IMR-90 (cell line): ENCODE results near the gene ZDHHC3. TPM values are rescaled to one million over a fixed set of nuclear protein-coding genes. Genes with fewer than 3 reads are reported as not detected.

Experiments used
- ATAC-seq: fragments of 200-7000 bp; cut with Tn5 transposase; 2 replicates; pipeline ENCODE4 v1.9.1; 2020; ENCODE audit warnings: low read depth, mild to moderate bottlenecking, moderate library complexity
- BruUV-seq: library from RNA; stranded (reverse); fragments of 400-500 nt; replicated peaks from 2 replicates; lab custom pipeline; 2021; lab: Mats Ljungman, UMichigan
- CTCF ChIA-PET: fragments of 300-600 bp; formaldehyde crosslinking; extraction: SDS; loops from one replicate; lab custom pipeline; 2021; ENCODE audit warnings: antibody characterized with exemption; lab: Yijun Ruan, JAX
- POLR2A ChIA-PET: fragments of 300-600 bp; sonication (Branson Sonifier 250); formaldehyde crosslinking; loops from one replicate; lab custom pipeline; 2022; ENCODE audit warnings: antibody characterized with exemption; ENCODE audit not compliant: unreplicated experiment; lab: Charles Lee
- DNase-seq: peaks from one replicate; pipeline ENCODE4 v3.0.0; 2013
- H2AFZ ChIP-seq: replicated peaks from 2 replicates; pipeline ENCODE3; 2013; ENCODE audit warnings: low read length, mild to moderate bottlenecking; ENCODE audit not compliant: poor library complexity
- H2AK5ac ChIP-seq: 2 replicates; pipeline ENCODE4 v1.6.1; 2013; ENCODE audit warnings: low read depth, low read length, inconsistent platforms
- H2AK9ac ChIP-seq: replicated peaks from 2 replicates; pipeline ENCODE3; 2013; ENCODE audit warnings: mild to moderate bottlenecking, low read depth, low read length, moderate library complexity; ENCODE audit not compliant: poor library complexity
- H2BK120ac ChIP-seq: 2 replicates; pipeline ENCODE4 v1.6.1; 2013; ENCODE audit warnings: low read depth, low read length, inconsistent platforms
- H2BK15ac ChIP-seq: 3 replicates; pipeline ENCODE4 v1.6.1; 2013; ENCODE audit warnings: low read depth, low read length, inconsistent platforms
- H2BK20ac ChIP-seq: 2 replicates; pipeline ENCODE4 v1.6.1; 2013; ENCODE audit warnings: low read depth, mild to moderate bottlenecking, inconsistent platforms, low read length, moderate library complexity
- H2BK5ac ChIP-seq: 2 replicates; pipeline ENCODE4 v1.6.1; 2013; ENCODE audit warnings: mild to moderate bottlenecking, low read depth, low read length, inconsistent platforms; ENCODE audit not compliant: poor library complexity, severe bottlenecking
- H3K14ac ChIP-seq: replicated peaks from 2 replicates; pipeline ENCODE4 v1.6.1; 2013; ENCODE audit warnings: low read depth, low read length, inconsistent platforms
- H3K18ac ChIP-seq: 2 replicates; pipeline ENCODE4 v1.6.1; 2013; ENCODE audit warnings: low read depth, low read length, control low read depth
- H3K23ac ChIP-seq: 2 replicates; pipeline ENCODE4 v1.6.1; 2013; ENCODE audit warnings: low read depth, low read length, inconsistent platforms
- H3K27ac ChIP-seq: 2 replicates; pipeline ENCODE4 v1.5.1; 2013; ENCODE audit warnings: mild to moderate bottlenecking, control low read depth, low read length; ENCODE audit not compliant: insufficient read depth
- H3K27me3 ChIP-seq: 2 replicates; pipeline ENCODE4 v1.6.1; 2013; ENCODE audit warnings: low read length; ENCODE audit not compliant: control insufficient read depth, insufficient read depth
- H3K36me3 ChIP-seq: 2 replicates; pipeline ENCODE4 v1.6.1; 2013; ENCODE audit warnings: low read length, mixed read lengths; ENCODE audit not compliant: control insufficient read depth, insufficient read depth
- H3K4ac ChIP-seq: 2 replicates; pipeline ENCODE4 v1.6.1; 2013; ENCODE audit warnings: low read depth, low read length, inconsistent platforms
- H3K4me1 ChIP-seq: 2 replicates; pipeline ENCODE4 v1.6.1; 2013; ENCODE audit warnings: low read length, mixed read lengths; ENCODE audit not compliant: control insufficient read depth, insufficient read depth
- H3K4me2 ChIP-seq: 2 replicates; pipeline ENCODE4 v1.6.1; 2013; ENCODE audit warnings: low read depth, mild to moderate bottlenecking, control low read depth, low read length, moderate library complexity
- H3K4me3 ChIP-seq: 2 replicates; pipeline ENCODE4 v1.5.1; 2013; ENCODE audit warnings: low read depth, mild to moderate bottlenecking, control low read depth, low read length, moderate library complexity; ENCODE audit not compliant: insufficient read depth
- H3K56ac ChIP-seq: 2 replicates; pipeline ENCODE4 v1.6.1; 2013; ENCODE audit warnings: low read length, inconsistent platforms; ENCODE audit not compliant: insufficient read depth; ENCODE audit errors: extremely low read depth
- H3K79me1 ChIP-seq, 2 experiments: 2 replicates each; pipeline ENCODE4 v1.6.1; 2013; ENCODE audit warnings: low read length in 2 of 2, inconsistent platforms in 1 of 2, low read depth in 1 of 2
- H3K9ac ChIP-seq: 2 replicates; pipeline ENCODE4 v1.6.1; 2013; ENCODE audit warnings: low read depth, low read length, control low read depth
- H3K9me1 ChIP-seq: 2 replicates; pipeline ENCODE4 v1.6.1; 2013; ENCODE audit warnings: low read length, inconsistent platforms; ENCODE audit not compliant: insufficient read depth
- H3K9me3 ChIP-seq: 2 replicates; pipeline ENCODE4 v1.6.1; 2013; ENCODE audit warnings: low read length; ENCODE audit not compliant: control insufficient read depth, insufficient read depth
- H4K20me1 ChIP-seq: 2 replicates; pipeline ENCODE4 v1.6.1; 2013; ENCODE audit warnings: low read length, inconsistent platforms; ENCODE audit not compliant: insufficient read depth
- H4K5ac ChIP-seq: 2 replicates; pipeline ENCODE4 v1.6.1; 2013; ENCODE audit warnings: mild to moderate bottlenecking, low read depth, low read length, control low read depth
- H4K8ac ChIP-seq, 2 experiments: 2 replicates each; pipeline ENCODE4 v1.6.1; 2013; ENCODE audit warnings: low read depth in 2 of 2, low read length in 2 of 2, control low read depth in 1 of 2, inconsistent platforms in 1 of 2
- H4K91ac ChIP-seq: 2 replicates; pipeline ENCODE4 v1.6.1; 2013; ENCODE audit warnings: low read depth, low read length, inconsistent platforms; ENCODE audit not compliant: insufficient read depth
- BHLHE40 ChIP-seq: fragments of 150-350 bp; IDR thresholded peaks from 2 replicates; pipeline ENCODE4 v1.6.1; 2016; ENCODE audit warnings: mild to moderate bottlenecking, low read depth, low read length
- CEBPB ChIP-seq: IDR thresholded peaks from 2 replicates; pipeline ENCODE4 v1.6.1; 2012; ENCODE audit warnings: low read depth, low read length, improper control_type of control experiment
- CHD1 ChIP-seq: IDR thresholded peaks from 2 replicates; pipeline ENCODE4 v1.6.1; 2012; ENCODE audit warnings: low read depth, low read length, improper control_type of control experiment
- CTCF ChIP-seq: conservative IDR thresholded peaks from 2 replicates; pipeline ENCODE4 v1.5.1; 2012; ENCODE audit warnings: mild to moderate bottlenecking, low read depth, low read length, improper control_type of control experiment
- ELK1 ChIP-seq: fragments of 150-350 bp; IDR thresholded peaks from 2 replicates; pipeline ENCODE4 v1.6.1; 2016; ENCODE audit warnings: low read depth, mild to moderate bottlenecking, low read length, moderate library complexity, borderline replicate concordance
- FOS ChIP-seq: fragments of 150-350 bp; IDR thresholded peaks from 2 replicates; pipeline ENCODE4 v1.6.1; 2016; ENCODE audit warnings: low read depth, low read length
- MAFK ChIP-seq: IDR thresholded peaks from 2 replicates; pipeline ENCODE4 v1.6.1; 2012; ENCODE audit warnings: low read depth, low read length, improper control_type of control experiment
- MXI1 ChIP-seq: IDR thresholded peaks from 2 replicates; pipeline ENCODE4 v1.6.1; 2012; ENCODE audit warnings: low read depth, mild to moderate bottlenecking, low read length, moderate library complexity, borderline replicate concordance
- POLR2A ChIP-seq: IDR thresholded peaks from 2 replicates; pipeline ENCODE4 v1.6.1; 2012; ENCODE audit warnings: mild to moderate bottlenecking, low read depth, low read length
- RAD21 ChIP-seq: IDR thresholded peaks from 2 replicates; pipeline ENCODE4 v1.6.1; 2012; ENCODE audit warnings: low read length, improper control_type of control experiment
- RCOR1 ChIP-seq: IDR thresholded peaks from 2 replicates; pipeline ENCODE4 v1.6.1; 2012; ENCODE audit warnings: mild to moderate bottlenecking, low read length, improper control_type of control experiment; ENCODE audit not compliant: insufficient replicate concordance
- RFX5 ChIP-seq: IDR thresholded peaks from 2 replicates; pipeline ENCODE4 v1.8.0; 2012; ENCODE audit warnings: low read depth, mild to moderate bottlenecking, low read length, moderate library complexity
- SMC3 ChIP-seq: fragments of 150-350 bp; IDR thresholded peaks from 2 replicates; pipeline ENCODE4 v1.6.1; 2016; ENCODE audit warnings: low read depth, mild to moderate bottlenecking, antibody characterized with exemption, low read length, moderate library complexity
- USF2 ChIP-seq: fragments of 150-350 bp; IDR thresholded peaks from 2 replicates; pipeline ENCODE4 v1.6.1; 2017; ENCODE audit warnings: mild to moderate bottlenecking, antibody characterized with exemption, low read length, low read depth
- WGBS, 2 experiments: methylation state at CpG; one replicate each; pipeline versions ENCODE4 v1.1.5 to v1.1.7; 2013; ENCODE audit warnings: missing lambda C conversion rate in 2 of 2; ENCODE audit not compliant: insufficient read length in 1 of 2; ENCODE audit errors: extremely low coverage in 2 of 2; 5-methylcytosine and 5-hydroxymethylcytosine counted together
- dilution Hi-C: fragments of 300-500 bp; cut with HindIII; formaldehyde crosslinking; loops from one replicate; pipeline ENCODE4 v1.14.3; 2018; ENCODE audit warnings: low sequenced_read_pairs; ENCODE audit not compliant: unreplicated experiment
- in situ Hi-C: fragments of 300-500 bp; cut with MboI; formaldehyde crosslinking; loops from 3 replicates; pipeline ENCODE4 v1.14.3; 2019; ENCODE audit warnings: low sequenced_read_pairs, inconsistent platforms, mixed read lengths
- intact Hi-C: fragments of 100-400 bp; cut with micrococcal nuclease; formaldehyde crosslinking; loops from 2 replicates; pipeline ENCODE4 v1.10.0; 2022
- polyA plus RNA-seq, 3 experiments: library from polyadenylated mRNA; depleted of rRNA; stranded (reverse); fragments of >200 nt; gene quantifications; 2 replicates each; pipeline ENCODE4 v1.2.3, GENCODE V29; 2012; ENCODE audit warnings: low replicate concordance in 1 of 3
- total RNA-seq: library from RNA; depleted of rRNA; stranded (reverse); fragments of >200 nt; gene quantifications from 2 replicates; pipeline ENCODE4 v1.2.3, GENCODE V29; 2012

The ZDHHC3 gene
- total and polyA plus RNA-seq, 2 of the 4 experiments (the other 2 are of a cell fraction), result 57.7 to 59.6 TPM

- CTCF ChIA-PET, result no interaction called here
- Histone ChIP-seq H2BK15ac (no peak overlapping the region), H3K9ac (no peak overlapping the region)
These were observed 27.9 kb upstream of the ZDHHC3 start for GRCh38 chr3:45003859-45004258.

More at GRCh38 chr3:45003859-45004258, 27.9 kb upstream of the ZDHHC3 start:
- POLR2A ChIA-PET, result no interaction called here
- no TSS peak for BruUV-seq
- no peak overlapping the region for H3K4me2 ChIP-seq
- no peak overlapping the region for H3K14ac ChIP-seq
- no peak overlapping the region for H3K18ac ChIP-seq
- no peak overlapping the region for H4K5ac ChIP-seq
- WGBS, 2 experiments, result no CpG with 5 or more reads among the region's 2 CpGs
- H2BK20ac ChIP-seq, result no peak overlapping the region
- peaks cover 18% of the 10 kb centered on the region for H3K9me1 ChIP-seq
- H3K27me3 ChIP-seq, result no peaks in the 10 kb centered on the region
- ATAC-seq (no peak), DNase-seq (no peak)
- in situ Hi-C loops, result no loop called here
- peaks cover 11% of the 10 kb centered on the region for H3K4me1 ChIP-seq
- no peak overlapping the region for H3K4me3 ChIP-seq
- no peaks in the 10 kb centered on the region for H4K20me1 ChIP-seq
- intact Hi-C loops, result no loop called here
- TF ChIP-seq RAD21 (no peak), ELK1 (no peak), CTCF (no peak), CEBPB (no peak), RCOR1 (no peak), USF2 (no peak), RFX5 (no peak), POLR2A (no peak), FOS (no peak), CHD1 (no peak), SMC3 (no peak), MXI1 (no peak), BHLHE40 (no peak), MAFK (no peak)
- H3K4ac ChIP-seq, result no peak overlapping the region
- H3K9me3 ChIP-seq, result no peaks in the 10 kb centered on the region
- dilution Hi-C loops, result no loop called here
- H3K79me1 ChIP-seq, result peaks cover 14 to 24% of the 10 kb centered on the region in 2 experiments
- no peak overlapping the region for H3K56ac ChIP-seq
- no peak overlapping the region for H4K91ac ChIP-seq
- H2AK9ac ChIP-seq, result no peak overlapping the region
- no peak overlapping the region for H2BK120ac ChIP-seq
- H3K36me3 ChIP-seq, result peaks cover 28% of the 10 kb centered on the region
- no peak overlapping the region for H4K8ac ChIP-seq
- no peak overlapping the region for H2AK5ac ChIP-seq
- no peak overlapping the region for H3K23ac ChIP-seq
- no peak overlapping the region for H3K27ac ChIP-seq
- H2BK5ac ChIP-seq, result no peak overlapping the region
- H2AFZ ChIP-seq, result no peak overlapping the region
